ENCODE measurements around the gene TINAGL1.

The TINAGL1 gene

GRCh38 chr1:31628931-31629556 is 52.7 kb downstream of the TINAGL1 start:
- DNase-seq = no peak

- DNase-seq = no peak
Observed at GRCh38 chr1:31632649-31633048, 56.3 kb downstream of the TINAGL1 start.

- DNase-seq = no peak
Observed at GRCh38 chr1:31633117-31633516, 56.8 kb downstream of the TINAGL1 start.
